ENCODE measurements around the gene BCL2L13. TPM values are rescaled to one million over a fixed set of nuclear protein-coding genes. Genes with fewer than 3 reads are reported as not detected.

Gene BCL2L13
- total RNA-seq, 1 experiment from 2014 or later, result 24.5 TPM

GRCh38 chr22:17726006-17726927 lies 87.7 kb downstream of the BCL2L13 start:
- no peak for DNase-seq (ENCODE audit: low spot score)

- no peak for DNase-seq (ENCODE audit: low spot score)
Measured at GRCh38 chr22:17726928-17727897, 88.7 kb downstream of the BCL2L13 start.

GRCh38 chr22:17728786-17729185 lies 90.2 kb downstream of the BCL2L13 start:
- no peak for DNase-seq (ENCODE audit: low spot score)

GRCh38 chr22:17729561-17729960 lies 91.0 kb downstream of the BCL2L13 start:
- DNase-seq (ENCODE audit: low spot score), result no peak

GRCh38 chr22:17732251-17732854 lies 93.8 kb downstream of the BCL2L13 start:
- no peak for DNase-seq (ENCODE audit: low spot score)

GRCh38 chr22:17733466-17733865 lies 94.9 kb downstream of the BCL2L13 start:
- no peak for DNase-seq (ENCODE audit: low spot score)

GRCh38 chr22:17734187-17734586 lies 95.6 kb downstream of the BCL2L13 start:
- DNase-seq (ENCODE audit: low spot score), result no peak

GRCh38 chr22:17738386-17739128 lies 100.0 kb downstream of the BCL2L13 start:
- DNase-seq (ENCODE audit: low spot score), result no peak

GRCh38 chr22:17739196-17739975 lies 100.8 kb downstream of the BCL2L13 start:
- DNase-seq (ENCODE audit: low spot score), result no peak

- no peak for DNase-seq (ENCODE audit: low spot score)
Measured at GRCh38 chr22:17741866-17742526, 103.4 kb downstream of the BCL2L13 start.

GRCh38 chr22:17742527-17742902 lies 104.0 kb downstream of the BCL2L13 start:
- peak; percentile 71 for DNase-seq (ENCODE audit: low spot score)

GRCh38 chr22:17743661-17744411 lies 105.3 kb downstream of the BCL2L13 start:
- DNase-seq (ENCODE audit: low spot score), result no peak

- no peak for DNase-seq (ENCODE audit: low spot score)
Measured at GRCh38 chr22:17744430-17744829, 105.9 kb downstream of the BCL2L13 start.

- DNase-seq (ENCODE audit: low spot score), result no peak
Measured at GRCh38 chr22:17746916-17747315, 108.4 kb downstream of the BCL2L13 start.

GRCh38 chr22:17748555-17749353 lies 110.2 kb downstream of the BCL2L13 start:
- no peak for DNase-seq (ENCODE audit: low spot score)

GRCh38 chr22:17749605-17750395 lies 111.2 kb downstream of the BCL2L13 start:
- no peak for DNase-seq (ENCODE audit: low spot score)

GRCh38 chr22:17751596-17751995 lies 113.0 kb downstream of the BCL2L13 start:
- DNase-seq (ENCODE audit: low spot score), result no peak

Data from HT-29 (cell line).